Smooth muscle cell of the brain vasculature (primary cell): ENCODE measurements around the gene RACK1.

Source experiments
- DNase-seq: peaks from one replicate; pipeline ENCODE4 v3.0.0-alpha.2; 2012; ENCODE audit warnings: low read depth, low spot score

RACK1 gene

GRCh38 chr5:181233801-181234454, 9.8 kb downstream of the RACK1 start:
- no peak for DNase-seq

- DNase-seq, result no peak
Observed at GRCh38 chr5:181233088-181233800, 10.5 kb downstream of the RACK1 start.

- DNase-seq, result no peak
Observed at GRCh38 chr5:181232593-181232992, 11.1 kb downstream of the RACK1 start.

- no peak for DNase-seq
Observed at GRCh38 chr5:181231432-181231831, 12.3 kb downstream of the RACK1 start.

- no peak for DNase-seq
Observed at GRCh38 chr5:181230551-181230950, 13.2 kb downstream of the RACK1 start.

- DNase-seq, result no peak
Observed at GRCh38 chr5:181229996-181230395, 13.7 kb downstream of the RACK1 start.

- DNase-seq, result no peak
Observed at GRCh38 chr5:181224390-181225229, 19.1 kb downstream of the RACK1 start.

GRCh38 chr5:181223729-181224389, 19.8 kb downstream of the RACK1 start:
- DNase-seq, result no peak

- DNase-seq, result peak; percentile 93
Observed at GRCh38 chr5:181223058-181223728, 20.5 kb downstream of the RACK1 start, which contains the start of gene TRIM41. Gene TRIM41, plus strand, starts transcription at chr5:181223281. Its CDS starts 719 bp downstream, at chr5:181224000.

- DNase-seq, result no peak
Observed at GRCh38 chr5:181222630-181223057, 21.1 kb downstream of the RACK1 start.

GRCh38 chr5:181221792-181222629, 21.7 kb downstream of the RACK1 start:
- DNase-seq, result peak; percentile 80

- DNase-seq, result no peak
Observed at GRCh38 chr5:181221105-181221791, 22.5 kb downstream of the RACK1 start.

GRCh38 chr5:181220178-181220515, 23.6 kb downstream of the RACK1 start:
- DNase-seq, result no peak

GRCh38 chr5:181219262-181220177, 24.2 kb downstream of the RACK1 start:
- DNase-seq, result no peak

GRCh38 chr5:181218795-181219124, 24.9 kb downstream of the RACK1 start:
- no peak for DNase-seq

- DNase-seq, result no peak
Observed at GRCh38 chr5:181217803-181218062, 26.0 kb downstream of the RACK1 start.

GRCh38 chr5:181217111-181217802, 26.4 kb downstream of the RACK1 start:
- no peak for DNase-seq
